Duodenal mucosa (tissue), 2 donors: Measurements from ENCODE around the gene C1QTNF9.
"Not testable (repeated sequence)": the region's sequence is repeated elsewhere in the genome, so short reads cannot be mapped to it uniquely, and the experiment has no call there.

Experiments used
- H3K27ac ChIP-seq: one replicate; pipeline ENCODE4 v1.7.0; 2013; ENCODE audit warnings: low read depth, low read length
- H3K27me3 ChIP-seq, 2 donors: one replicate each; pipeline ENCODE4 v1.7.0; 2013; ENCODE audit warnings: low read length in 2 of 2, control low read depth in 1 of 2; ENCODE audit not compliant: insufficient read depth in 2 of 2, control insufficient read depth in 1 of 2
- H3K36me3 ChIP-seq, 2 donors: one replicate each; pipeline ENCODE4 v1.7.0; 2013; ENCODE audit warnings: low read length in 2 of 2, control low read depth in 1 of 2; ENCODE audit not compliant: insufficient read depth in 2 of 2, control insufficient read depth in 1 of 2
- H3K4me1 ChIP-seq, 2 donors: one replicate each; pipeline ENCODE4 v1.7.0; 2013; ENCODE audit warnings: low read length in 2 of 2, control low read depth in 1 of 2; ENCODE audit not compliant: insufficient read depth in 2 of 2, control insufficient read depth in 1 of 2
- H3K4me3 ChIP-seq, 2 donors: one replicate each; pipeline ENCODE4 v1.7.0; 2013; ENCODE audit warnings: low read length in 2 of 2, low read depth in 1 of 2
- H3K9ac ChIP-seq, 2 donors: one replicate each; pipeline ENCODE4 v1.7.0; 2013; ENCODE audit warnings: low read length in 2 of 2, low read depth in 1 of 2
- H3K9me3 ChIP-seq, 2 donors: one replicate each; pipeline ENCODE4 v1.7.0; 2013; ENCODE audit warnings: low read length in 2 of 2, control low read depth in 1 of 2; ENCODE audit not compliant: control insufficient read depth in 1 of 2

C1QTNF9 gene

DNA sequence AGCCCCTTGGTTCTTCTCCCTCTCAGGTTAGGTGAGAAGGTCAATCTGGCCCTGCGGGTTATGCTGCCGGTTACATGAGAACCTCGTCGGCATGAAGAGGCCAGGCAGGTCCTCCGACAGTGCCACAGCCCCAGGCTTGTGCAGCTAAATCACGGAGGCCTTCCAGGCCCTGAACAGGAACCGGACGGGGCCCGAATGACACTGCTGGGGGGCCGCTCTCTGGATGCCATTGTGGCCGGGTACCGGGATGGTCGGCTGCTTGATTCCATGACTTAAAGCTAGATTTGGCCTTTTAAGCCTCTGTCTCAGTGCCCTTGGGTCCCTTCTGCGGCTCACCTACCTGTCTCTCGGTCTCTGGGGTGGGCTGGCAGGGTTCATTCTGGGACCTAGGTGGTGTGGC lies 48.4 kb downstream of the C1QTNF9 start:
- Histone ChIP-seq H3K4me3 (no peak overlapping the region), H3K27ac (no peak overlapping the region), H3K9me3 (no peaks in the 10 kb centered on the region)

DNA sequence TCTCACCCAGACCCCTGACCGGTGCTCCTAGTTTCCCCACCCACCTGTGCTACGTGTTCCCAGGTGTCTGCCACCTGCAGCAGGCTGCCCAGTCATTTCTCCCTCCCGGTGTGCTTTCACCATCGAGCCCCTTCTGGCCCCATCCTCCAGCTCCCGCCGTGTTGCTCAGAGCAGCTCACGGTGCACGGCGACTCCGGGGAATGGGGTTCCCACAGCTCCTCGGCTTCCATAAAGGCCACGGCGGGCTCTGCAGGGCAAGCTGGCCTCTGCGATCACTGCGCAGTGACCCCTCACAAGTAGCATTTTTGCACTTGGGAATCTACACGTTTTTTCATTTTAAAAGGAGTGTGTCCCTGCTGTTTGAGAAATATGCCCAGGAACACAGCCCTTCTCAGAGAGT lies 49.5 kb downstream of the C1QTNF9 start:
- H3K27me3 ChIP-seq, H3K36me3 ChIP-seq, H3K4me1 ChIP-seq, H3K27ac ChIP-seq, H3K9ac ChIP-seq, H3K4me3 ChIP-seq, H3K9me3 ChIP-seq: not testable (repeated sequence)

More for the DNA sequence above, 48.4 kb downstream of the C1QTNF9 start:
- Histone ChIP-seq H3K27me3 (no peaks in the 10 kb centered on the region), H3K9ac (no peak overlapping the region), H3K36me3 (no peaks in the 10 kb centered on the region), H3K4me1 (no peaks in the 10 kb centered on the region)

DNA sequence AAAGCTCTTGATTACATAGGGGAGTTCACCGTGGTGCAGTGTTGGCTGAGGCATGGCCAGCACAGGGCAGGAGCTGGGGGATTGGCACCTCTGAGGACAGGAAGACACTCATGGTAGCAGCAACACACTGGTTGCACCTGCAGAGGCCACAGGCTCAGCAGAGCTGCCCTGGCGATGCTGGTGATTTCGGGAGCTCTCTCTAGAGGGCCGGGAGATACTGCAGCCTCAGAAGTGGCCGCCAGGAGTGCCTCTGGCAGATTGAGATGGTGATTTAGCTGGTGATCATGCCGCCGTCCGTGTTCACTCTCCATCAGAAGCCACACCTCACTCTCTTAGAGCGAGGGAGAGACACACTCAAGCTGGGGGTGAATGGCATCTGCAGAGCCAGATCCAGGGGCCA lies 49.9 kb downstream of the C1QTNF9 start:
- H3K9me3 ChIP-seq, H3K4me3 ChIP-seq, H3K36me3 ChIP-seq, H3K27me3 ChIP-seq, H3K27ac ChIP-seq, H3K9ac ChIP-seq, H3K4me1 ChIP-seq: not testable (repeated sequence)

- Histone ChIP-seq H3K36me3 (no peaks in the 10 kb centered on the region), H3K9ac (no peak overlapping the region), H3K27me3 (no peaks in the 10 kb centered on the region), H3K9me3 (no peaks in the 10 kb centered on the region), H3K27ac (no peak overlapping the region), H3K4me3 (no peak overlapping the region), H3K4me1 (no peaks in the 10 kb centered on the region)
These were observed 50.7 kb downstream of the C1QTNF9 start for GRCh38 chr13:24360106-24360505.

DNA sequence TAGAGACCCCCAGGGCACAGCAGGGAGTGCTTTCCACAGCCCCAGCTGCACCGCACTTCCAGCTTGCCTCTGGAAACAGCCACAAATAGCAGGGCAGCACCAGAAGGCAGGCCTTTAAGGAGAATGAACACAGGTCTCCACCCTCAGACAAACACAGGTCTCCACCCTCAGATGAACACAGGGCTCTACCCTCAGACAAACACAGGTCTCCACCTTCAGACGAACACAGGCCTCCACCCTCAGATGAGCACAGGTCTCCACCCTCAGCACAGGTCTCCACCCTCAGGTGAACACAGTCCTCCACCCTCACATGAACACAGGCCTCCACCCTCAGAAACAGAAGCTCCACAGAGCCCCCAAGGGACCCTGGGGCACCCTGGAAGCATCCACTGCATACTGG lies 51.7 kb downstream of the C1QTNF9 start:
- H3K36me3 ChIP-seq: no peaks in the 10 kb centered on the region
- no peaks in the 10 kb centered on the region for H3K9me3 ChIP-seq
- no peak overlapping the region for H3K27ac ChIP-seq
- H3K27me3 ChIP-seq: no peaks in the 10 kb centered on the region
- no peak overlapping the region for H3K4me3 ChIP-seq
- no peak overlapping the region for H3K9ac ChIP-seq
- H3K4me1 ChIP-seq: no peaks in the 10 kb centered on the region

- Histone ChIP-seq H3K4me1 (no peaks in the 10 kb centered on the region), H3K27me3 (no peaks in the 10 kb centered on the region), H3K9me3 (no peaks in the 10 kb centered on the region), H3K9ac (no peak overlapping the region), H3K4me3 (no peak overlapping the region), H3K27ac (no peak overlapping the region), H3K36me3 (no peaks in the 10 kb centered on the region)
These were observed 52.5 kb downstream of the C1QTNF9 start for GRCh38 chr13:24361852-24362366.

- H3K27me3 ChIP-seq: no peaks in the 10 kb centered on the region
- H3K27ac ChIP-seq: no peak overlapping the region
- H3K9ac ChIP-seq: no peak overlapping the region
- no peak overlapping the region for H3K4me3 ChIP-seq
- no peaks in the 10 kb centered on the region for H3K9me3 ChIP-seq
- H3K36me3 ChIP-seq: no peaks in the 10 kb centered on the region
- no peaks in the 10 kb centered on the region for H3K4me1 ChIP-seq
These were observed 53.1 kb downstream of the C1QTNF9 start for GRCh38 chr13:24362435-24362952.

GRCh38 chr13:24365191-24365590 lies 55.8 kb downstream of the C1QTNF9 start:
- Histone ChIP-seq H3K4me1 (no peaks in the 10 kb centered on the region), H3K9ac (no peak overlapping the region), H3K9me3 (no peaks in the 10 kb centered on the region), H3K36me3 (no peaks in the 10 kb centered on the region), H3K27ac (no peak overlapping the region), H3K4me3 (no peak overlapping the region), H3K27me3 (no peaks in the 10 kb centered on the region)

DNA sequence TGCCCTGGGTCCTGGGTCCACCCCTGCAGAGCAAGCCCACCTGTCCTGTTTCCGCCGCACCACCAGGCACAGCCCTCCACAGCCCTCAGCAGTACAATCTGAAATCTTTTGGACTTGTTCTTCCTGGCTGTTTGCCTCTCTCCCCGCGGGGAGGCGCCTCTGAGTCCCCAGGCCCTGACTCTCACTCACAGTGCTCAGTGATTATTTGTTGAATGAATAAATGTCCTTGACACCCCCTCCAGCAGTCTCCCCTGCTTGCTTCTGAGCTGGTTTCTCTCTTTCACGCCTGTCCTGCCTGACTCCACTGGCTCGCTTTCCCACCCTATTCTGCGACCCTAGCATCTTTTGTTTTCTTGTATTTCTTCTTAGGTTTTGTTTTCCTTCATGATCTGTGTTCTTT lies 56.9 kb downstream of the C1QTNF9 start:
- H3K4me1 ChIP-seq, H3K4me3 ChIP-seq, H3K9ac ChIP-seq, H3K9me3 ChIP-seq, H3K27ac ChIP-seq, H3K27me3 ChIP-seq, H3K36me3 ChIP-seq: not testable (repeated sequence)

- not testable (repeated sequence) for H3K36me3 ChIP-seq, H3K4me1 ChIP-seq, H3K27me3 ChIP-seq, H3K27ac ChIP-seq, H3K9me3 ChIP-seq, H3K4me3 ChIP-seq, H3K9ac ChIP-seq
These were observed 61.9 kb downstream of the C1QTNF9 start for GRCh38 chr13:24371273-24371672.
